Naive thymus-derived CD4-positive, alpha-beta T cell (primary cell): Measurements from ENCODE around the gene C1orf52. TPM values are rescaled to one million over a fixed set of nuclear protein-coding genes. Genes with fewer than 3 reads are reported as not detected.

Experiments
- ATAC-seq: fragments of 150-1000 bp; cut with Tn5 transposase; 2 replicates; pipeline ENCODE4 v1.10.0; 2021; ENCODE audit warnings: mild to moderate bottlenecking, moderate library complexity
- CTCF ChIA-PET: fragments of 350-600 bp; sonication (Branson Sonifier 250); formaldehyde crosslinking; loops from one replicate; lab custom pipeline; 2021; ENCODE audit warnings: antibody characterized with exemption; lab: Charles Lee
- POLR2A ChIA-PET: fragments of 350-600 bp; sonication (Branson Sonifier 250); formaldehyde crosslinking; loops from one replicate; lab custom pipeline; 2021; ENCODE audit warnings: antibody characterized with exemption, inconsistent platforms; lab: Charles Lee
- DNase-seq, 9 donors: peaks; one replicate each; pipeline versions ENCODE4 v3.0.0 to v3.0.0-alpha.2; 2020 to 2022; ENCODE audit warnings: mixed read lengths in 1 of 9
- H3K27ac ChIP-seq: one replicate; pipeline ENCODE4 v1.7.0; 2013; ENCODE audit warnings: mild to moderate bottlenecking, low read depth, low read length, moderate library complexity
- H3K27me3 ChIP-seq, 2 donors: one replicate each; pipeline ENCODE4 v1.7.0; 2013; ENCODE audit warnings: low read length in 2 of 2, mild to moderate bottlenecking in 2 of 2, moderate library complexity in 2 of 2; ENCODE audit not compliant: control insufficient read depth in 2 of 2, insufficient read depth in 2 of 2
- H3K36me3 ChIP-seq, 3 experiments: 1 replicate in 2 of 3; 2 replicates in 1 of 3; pipeline ENCODE4 v1.7.0; 2013; ENCODE audit warnings: low read length in 3 of 3, mild to moderate bottlenecking in 3 of 3, moderate library complexity in 1 of 3; ENCODE audit not compliant: insufficient read depth in 3 of 3, control insufficient read depth in 2 of 3
- H3K4me1 ChIP-seq, 2 donors: one replicate each; pipeline ENCODE4 v1.7.0; 2013; ENCODE audit warnings: low read length in 2 of 2, mild to moderate bottlenecking in 2 of 2, moderate library complexity in 1 of 2; ENCODE audit not compliant: control insufficient read depth in 2 of 2, insufficient read depth in 2 of 2
- H3K4me3 ChIP-seq: 2 replicates; pipeline ENCODE4 v1.7.0; 2013; ENCODE audit warnings: mild to moderate bottlenecking, low read length
- H3K9me3 ChIP-seq, 3 experiments: 1 replicate in 2 of 3; 2 replicates in 1 of 3; pipeline ENCODE4 v1.7.0; 2013; ENCODE audit warnings: low read length in 3 of 3; ENCODE audit not compliant: control insufficient read depth in 2 of 3
- H3K27ac Mint-ChIP-seq, 9 donors: one replicate each; pipeline ENCODE4 v1.8.0; 2020 to 2022; ENCODE audit warnings: mixed read lengths in 9 of 9, mild to moderate bottlenecking in 8 of 9, moderate library complexity in 5 of 9, inconsistent platforms in 2 of 9
- H3K27me3 Mint-ChIP-seq, 5 donors: one replicate each; pipeline ENCODE4 v1.8.0; 2021 to 2022; ENCODE audit warnings: mixed read lengths in 5 of 5, mild to moderate bottlenecking in 1 of 5
- H3K36me3 Mint-ChIP-seq, 5 donors: one replicate each; pipeline ENCODE4 v1.8.0; 2020 to 2022; ENCODE audit warnings: mixed read lengths in 5 of 5, mild to moderate bottlenecking in 3 of 5, inconsistent platforms in 1 of 5
- H3K4me1 Mint-ChIP-seq, 7 donors: one replicate each; pipeline ENCODE4 v1.8.0; 2020 to 2022; ENCODE audit warnings: mixed read lengths in 7 of 7, mild to moderate bottlenecking in 3 of 7, inconsistent platforms in 1 of 7
- H3K4me3 Mint-ChIP-seq, 10 donors: one replicate each; pipeline ENCODE4 v1.8.0; 2020 to 2022; ENCODE audit warnings: mild to moderate bottlenecking in 10 of 10, mixed read lengths in 10 of 10, moderate library complexity in 6 of 10, inconsistent platforms in 2 of 10
- H3K9me3 Mint-ChIP-seq, 11 donors: one replicate each; pipeline ENCODE4 v1.8.0; 2020 to 2022; ENCODE audit warnings: mixed read lengths in 11 of 11, mild to moderate bottlenecking in 4 of 11, inconsistent platforms in 1 of 11, moderate library complexity in 1 of 11
- intact Hi-C, 2 donors: fragments of 100-400 bp; cut with micrococcal nuclease; formaldehyde crosslinking; loops; one replicate each; pipeline ENCODE4 v1.15.1; 2023
- polyA plus RNA-seq, 2 donors: library from polyadenylated mRNA; unstranded; fragments of 300-500 nt; fragmentation: Illumina TruSeq; gene quantifications; one replicate each; pipeline ENCODE4 v1.2.3, GENCODE V29; 2021
- total RNA-seq, 6 experiments: library from RNA in 5 of 6; stranded (reverse) in 5 of 6; gene quantifications; 1 replicate in 5 of 6; 2 replicates in 1 of 6; pipeline ENCODE4 v1.2.3 and lab custom pipeline; 2021 to 2026

C1orf52 gene
- 10 to 100 TPM; 25.7 to 55.4 (median 46.1) TPM for total RNA-seq
- 10 to 100 TPM; 26.4 to 28.0 TPM for polyA plus RNA-seq
- 36.2 reads per million, percentile 64 among the genes with 10 or more reads in this experiment for total RNA-seq (lab: John Stamatoyannopoulos, UW)

GRCh38 chr1:85259118-85259911 is at the start of gene C1orf52:
C1orf52 (minus strand) TSS chr1:85259662; CDS start chr1:85259633, 29 bp downstream.
- peaks cover 0 to 2% (median 0%) of the 10 kb centered on the region in 11 donors for H3K9me3 Mint-ChIP-seq
- no peaks in the 10 kb centered on the region for H3K27me3 Mint-ChIP-seq
- ChIA-PET POLR2A (interaction anchor here (1.0 to 5.1 kb wide), 11 partner anchors 9 to 1115 kb away, joined by 3 to 63 read pairs (median 6); partner anchors contain the start of genes BCL10, PRKACB and SYDE2), CTCF (interaction anchor here (0.6 to 12.6 kb wide), 16 partner anchors 12 to 328 kb away, joined by 3 to 163 read pairs (median 6); partner anchors contain the start of genes BCL10 and SYDE2)
- peaks cover 19 to 52% (median 45%) of the 10 kb centered on the region in 7 donors for H3K4me1 Mint-ChIP-seq
- Histone ChIP-seq H3K27me3 (no peaks in the 10 kb centered on the region), H3K36me3 (peaks cover 3 to 21% (median 4%) of the 10 kb centered on the region in 3 experiments), H3K27ac (peak within 1 kb of the TSS; percentile 90), H3K4me1 (peaks cover 14 to 16% of the 10 kb centered on the region in 2 donors), H3K4me3 (peak within 1 kb of the TSS; percentile 83), H3K9me3 (no peaks in the 10 kb centered on the region)
- DNase-seq (peak; percentile 92 to 99 (median 96)), ATAC-seq (peak; percentile 99)
- peaks cover 7 to 29% (median 20%) of the 10 kb centered on the region in 5 donors for H3K36me3 Mint-ChIP-seq
- peak within 1 kb of the TSS; percentile 93 to 99 (median 98) for H3K4me3 Mint-ChIP-seq
- intact Hi-C loops = loop anchor here (1.0 to 10.0 kb wide), 22 partner anchors 17 to 1114 kb away; partner anchors contain the start of genes BCL10 (in 2 of the 2), MCOLN3 (in 2 of the 2), SSX2IP (in 2 of the 2) and SYDE2 (in 2 of the 2)
- peak within 1 kb of the TSS; percentile 91 to 98 (median 96) for H3K27ac Mint-ChIP-seq

GRCh38 chr1:85308833-85309350 is 49.4 kb upstream of the C1orf52 start:
- Histone ChIP-seq H3K4me3 (no peak overlapping the region), H3K27ac (no peak overlapping the region), H3K36me3 (no peaks in the 10 kb centered on the region), H3K4me1 (no peaks in the 10 kb centered on the region), H3K27me3 (no peaks in the 10 kb centered on the region), H3K9me3 (no peaks in the 10 kb centered on the region)
- H3K27me3 Mint-ChIP-seq = peaks cover 27 to 60% (median 43%) of the 10 kb centered on the region in 5 donors
- DNase-seq (no peak), ATAC-seq (no peak)
- no peak overlapping the region for H3K27ac Mint-ChIP-seq
- peaks cover 0 to 10% (median 4%) of the 10 kb centered on the region in 7 donors for H3K4me1 Mint-ChIP-seq
- CTCF ChIA-PET = interaction anchor here (1.0 kb wide), 1 partner anchor 15 kb away, joined by 3 read pairs; no protein-coding TSS in a partner anchor
- H3K36me3 Mint-ChIP-seq = no peaks in the 10 kb centered on the region
- intact Hi-C loops = loop anchor here (1.0 to 10.0 kb wide), 6 partner anchors 32 to 1376 kb away; partner anchors contain the start of gene CCN1 (in 2 of the 2)
- POLR2A ChIA-PET = no interaction called here
- peak overlapping the region in 2 of 10 donors; percentile 69 to 77 for H3K4me3 Mint-ChIP-seq
- no peaks in the 10 kb centered on the region for H3K9me3 Mint-ChIP-seq

- Mint-ChIP-seq H3K36me3 (no peaks in the 10 kb centered on the region), H3K4me3 (peak overlapping the region in 9 of 10 donors; percentile 12 to 77 (median 60)), H3K4me1 (peaks cover 0 to 10% (median 4%) of the 10 kb centered on the region in 7 donors), H3K9me3 (no peaks in the 10 kb centered on the region), H3K27me3 (peaks cover 24 to 62% (median 39%) of the 10 kb centered on the region in 5 donors), H3K27ac (no peak overlapping the region)
- CTCF ChIA-PET = interaction anchor here (0.9 to 1.1 kb wide), 3 partner anchors 13 to 47 kb away, joined by 3 to 4 read pairs (median 3); no protein-coding TSS in a partner anchor
- peak; percentile 83 for ATAC-seq
- Histone ChIP-seq H3K4me3 (no peak overlapping the region), H3K27me3 (no peaks in the 10 kb centered on the region), H3K27ac (no peak overlapping the region), H3K9me3 (no peaks in the 10 kb centered on the region), H3K36me3 (no peaks in the 10 kb centered on the region), H3K4me1 (no peaks in the 10 kb centered on the region)
- DNase-seq = peak in 7 of 9 donors; percentile 26 to 49 (median 35)
- POLR2A ChIA-PET = no interaction called here
- intact Hi-C loops = loop anchor here (1.0 to 10.0 kb wide), 6 partner anchors 31 to 1377 kb away; partner anchors contain the start of gene CCN1 (in 2 of the 2)
Observed at GRCh38 chr1:85307987-85308832, 48.7 kb upstream of the C1orf52 start.

- ChIA-PET POLR2A (no interaction called here), CTCF (no interaction called here)
- H3K27me3 ChIP-seq = no peaks in the 10 kb centered on the region
- Mint-ChIP-seq H3K36me3 (no peaks in the 10 kb centered on the region), H3K9me3 (no peaks in the 10 kb centered on the region), H3K27me3 (peaks cover 18 to 70% (median 27%) of the 10 kb centered on the region in 5 donors), H3K4me3 (no peak overlapping the region), H3K27ac (no peak overlapping the region), H3K4me1 (peaks cover 0 to 10% (median 4%) of the 10 kb centered on the region in 7 donors)
- intact Hi-C loops = loop anchor here in 1 of 2 donors (5.0 to 10.0 kb wide), 2 partner anchors 276 to 1379 kb away; partner anchors contain the start of gene CCN1
- no peak for DNase-seq
- no peak overlapping the region for H3K4me3 ChIP-seq
- H3K9me3 ChIP-seq = no peaks in the 10 kb centered on the region
- H3K4me1 ChIP-seq = no peaks in the 10 kb centered on the region
- H3K36me3 ChIP-seq = no peaks in the 10 kb centered on the region
- H3K27ac ChIP-seq = no peak overlapping the region
- no peak for ATAC-seq
Observed at GRCh38 chr1:85306236-85306635, 46.8 kb upstream of the C1orf52 start.

GRCh38 chr1:85303440-85304162 is 44.1 kb upstream of the C1orf52 start:
- DNase-seq (no peak), ATAC-seq (no peak)
- intact Hi-C loops = loop anchor here in 1 of 2 donors (10.0 kb wide), 1 partner anchor 1381 kb away; no protein-coding TSS in a partner anchor

More at GRCh38 chr1:85303440-85304162, 44.1 kb upstream of the C1orf52 start:
- Mint-ChIP-seq H3K27me3 (peaks cover 5 to 63% (median 8%) of the 10 kb centered on the region in 5 donors), H3K4me3 (no peak overlapping the region), H3K9me3 (no peaks in the 10 kb centered on the region), H3K27ac (peak overlapping the region in 1 of 9 donors; percentile 22), H3K4me1 (peaks cover 0 to 9% (median 4%) of the 10 kb centered on the region in 7 donors), H3K36me3 (no peaks in the 10 kb centered on the region)
- ChIA-PET CTCF (no interaction called here), POLR2A (no interaction called here)
- Histone ChIP-seq H3K4me1 (peaks cover 0 to 6% of the 10 kb centered on the region in 2 donors), H3K4me3 (no peak overlapping the region), H3K27me3 (no peaks in the 10 kb centered on the region), H3K27ac (no peak overlapping the region), H3K9me3 (no peaks in the 10 kb centered on the region), H3K36me3 (no peaks in the 10 kb centered on the region)
